IMR-90 (cell line): ENCODE measurements around the gene RTL5. TPM values are rescaled to one million over a fixed set of nuclear protein-coding genes. Genes with fewer than 3 reads are reported as not detected.

ENCODE experiments used
- ATAC-seq: fragments of 200-7000 bp; cut with Tn5 transposase; 2 replicates; pipeline ENCODE4 v1.9.1; 2020; ENCODE audit warnings: low read depth, mild to moderate bottlenecking, moderate library complexity
- BruUV-seq: library from RNA; stranded (reverse); fragments of 400-500 nt; replicated peaks from 2 replicates; lab custom pipeline; 2021; lab: Mats Ljungman, UMichigan
- CTCF ChIA-PET: fragments of 300-600 bp; formaldehyde crosslinking; extraction: SDS; loops from one replicate; lab custom pipeline; 2021; ENCODE audit warnings: antibody characterized with exemption; lab: Yijun Ruan, JAX
- POLR2A ChIA-PET: fragments of 300-600 bp; sonication (Branson Sonifier 250); formaldehyde crosslinking; loops from one replicate; lab custom pipeline; 2022; ENCODE audit warnings: antibody characterized with exemption; ENCODE audit not compliant: unreplicated experiment; lab: Charles Lee
- DNase-seq: peaks from one replicate; pipeline ENCODE4 v3.0.0; 2013
- H2AFZ ChIP-seq: replicated peaks from 2 replicates; pipeline ENCODE3; 2013; ENCODE audit warnings: low read length, mild to moderate bottlenecking; ENCODE audit not compliant: poor library complexity
- H2AK5ac ChIP-seq: 2 replicates; pipeline ENCODE4 v1.6.1; 2013; ENCODE audit warnings: low read depth, low read length, inconsistent platforms
- H2AK9ac ChIP-seq: replicated peaks from 2 replicates; pipeline ENCODE3; 2013; ENCODE audit warnings: mild to moderate bottlenecking, low read depth, low read length, moderate library complexity; ENCODE audit not compliant: poor library complexity
- H2BK120ac ChIP-seq: 2 replicates; pipeline ENCODE4 v1.6.1; 2013; ENCODE audit warnings: low read depth, low read length, inconsistent platforms
- H2BK15ac ChIP-seq: 3 replicates; pipeline ENCODE4 v1.6.1; 2013; ENCODE audit warnings: low read depth, low read length, inconsistent platforms
- H2BK20ac ChIP-seq: 2 replicates; pipeline ENCODE4 v1.6.1; 2013; ENCODE audit warnings: low read depth, mild to moderate bottlenecking, inconsistent platforms, low read length, moderate library complexity
- H2BK5ac ChIP-seq: 2 replicates; pipeline ENCODE4 v1.6.1; 2013; ENCODE audit warnings: mild to moderate bottlenecking, low read depth, low read length, inconsistent platforms; ENCODE audit not compliant: poor library complexity, severe bottlenecking
- H3K14ac ChIP-seq: replicated peaks from 2 replicates; pipeline ENCODE4 v1.6.1; 2013; ENCODE audit warnings: low read depth, low read length, inconsistent platforms
- H3K18ac ChIP-seq: 2 replicates; pipeline ENCODE4 v1.6.1; 2013; ENCODE audit warnings: low read depth, low read length, control low read depth
- H3K23ac ChIP-seq: 2 replicates; pipeline ENCODE4 v1.6.1; 2013; ENCODE audit warnings: low read depth, low read length, inconsistent platforms
- H3K27ac ChIP-seq: 2 replicates; pipeline ENCODE4 v1.5.1; 2013; ENCODE audit warnings: mild to moderate bottlenecking, control low read depth, low read length; ENCODE audit not compliant: insufficient read depth
- H3K27me3 ChIP-seq: 2 replicates; pipeline ENCODE4 v1.6.1; 2013; ENCODE audit warnings: low read length; ENCODE audit not compliant: control insufficient read depth, insufficient read depth
- H3K36me3 ChIP-seq: 2 replicates; pipeline ENCODE4 v1.6.1; 2013; ENCODE audit warnings: low read length, mixed read lengths; ENCODE audit not compliant: control insufficient read depth, insufficient read depth
- H3K4ac ChIP-seq: 2 replicates; pipeline ENCODE4 v1.6.1; 2013; ENCODE audit warnings: low read depth, low read length, inconsistent platforms
- H3K4me1 ChIP-seq: 2 replicates; pipeline ENCODE4 v1.6.1; 2013; ENCODE audit warnings: low read length, mixed read lengths; ENCODE audit not compliant: control insufficient read depth, insufficient read depth
- H3K4me2 ChIP-seq: 2 replicates; pipeline ENCODE4 v1.6.1; 2013; ENCODE audit warnings: low read depth, mild to moderate bottlenecking, control low read depth, low read length, moderate library complexity
- H3K4me3 ChIP-seq: 2 replicates; pipeline ENCODE4 v1.5.1; 2013; ENCODE audit warnings: low read depth, mild to moderate bottlenecking, control low read depth, low read length, moderate library complexity; ENCODE audit not compliant: insufficient read depth
- H3K56ac ChIP-seq: 2 replicates; pipeline ENCODE4 v1.6.1; 2013; ENCODE audit warnings: low read length, inconsistent platforms; ENCODE audit not compliant: insufficient read depth; ENCODE audit errors: extremely low read depth
- H3K79me1 ChIP-seq, 2 experiments: 2 replicates each; pipeline ENCODE4 v1.6.1; 2013; ENCODE audit warnings: low read length in 2 of 2, inconsistent platforms in 1 of 2, low read depth in 1 of 2
- H3K9ac ChIP-seq: 2 replicates; pipeline ENCODE4 v1.6.1; 2013; ENCODE audit warnings: low read depth, low read length, control low read depth
- H3K9me1 ChIP-seq: 2 replicates; pipeline ENCODE4 v1.6.1; 2013; ENCODE audit warnings: low read length, inconsistent platforms; ENCODE audit not compliant: insufficient read depth
- H3K9me3 ChIP-seq: 2 replicates; pipeline ENCODE4 v1.6.1; 2013; ENCODE audit warnings: low read length; ENCODE audit not compliant: control insufficient read depth, insufficient read depth
- H4K20me1 ChIP-seq: 2 replicates; pipeline ENCODE4 v1.6.1; 2013; ENCODE audit warnings: low read length, inconsistent platforms; ENCODE audit not compliant: insufficient read depth
- H4K5ac ChIP-seq: 2 replicates; pipeline ENCODE4 v1.6.1; 2013; ENCODE audit warnings: mild to moderate bottlenecking, low read depth, low read length, control low read depth
- H4K8ac ChIP-seq, 2 experiments: 2 replicates each; pipeline ENCODE4 v1.6.1; 2013; ENCODE audit warnings: low read depth in 2 of 2, low read length in 2 of 2, control low read depth in 1 of 2, inconsistent platforms in 1 of 2
- H4K91ac ChIP-seq: 2 replicates; pipeline ENCODE4 v1.6.1; 2013; ENCODE audit warnings: low read depth, low read length, inconsistent platforms; ENCODE audit not compliant: insufficient read depth
- BHLHE40 ChIP-seq: fragments of 150-350 bp; IDR thresholded peaks from 2 replicates; pipeline ENCODE4 v1.6.1; 2016; ENCODE audit warnings: mild to moderate bottlenecking, low read depth, low read length
- CEBPB ChIP-seq: IDR thresholded peaks from 2 replicates; pipeline ENCODE4 v1.6.1; 2012; ENCODE audit warnings: low read depth, low read length, improper control_type of control experiment
- CHD1 ChIP-seq: IDR thresholded peaks from 2 replicates; pipeline ENCODE4 v1.6.1; 2012; ENCODE audit warnings: low read depth, low read length, improper control_type of control experiment
- CTCF ChIP-seq: conservative IDR thresholded peaks from 2 replicates; pipeline ENCODE4 v1.5.1; 2012; ENCODE audit warnings: mild to moderate bottlenecking, low read depth, low read length, improper control_type of control experiment
- ELK1 ChIP-seq: fragments of 150-350 bp; IDR thresholded peaks from 2 replicates; pipeline ENCODE4 v1.6.1; 2016; ENCODE audit warnings: low read depth, mild to moderate bottlenecking, low read length, moderate library complexity, borderline replicate concordance
- FOS ChIP-seq: fragments of 150-350 bp; IDR thresholded peaks from 2 replicates; pipeline ENCODE4 v1.6.1; 2016; ENCODE audit warnings: low read depth, low read length
- MAFK ChIP-seq: IDR thresholded peaks from 2 replicates; pipeline ENCODE4 v1.6.1; 2012; ENCODE audit warnings: low read depth, low read length, improper control_type of control experiment
- MAZ ChIP-seq: IDR thresholded peaks from 2 replicates; pipeline ENCODE4 v1.6.1; 2012; ENCODE audit warnings: low read depth, mild to moderate bottlenecking, low read length, improper control_type of control experiment, moderate library complexity, borderline replicate concordance
- MXI1 ChIP-seq: IDR thresholded peaks from 2 replicates; pipeline ENCODE4 v1.6.1; 2012; ENCODE audit warnings: low read depth, mild to moderate bottlenecking, low read length, moderate library complexity, borderline replicate concordance
- NFE2L2 ChIP-seq: fragments of 150-350 bp; IDR thresholded peaks from 2 replicates; pipeline ENCODE4 v1.6.1; 2016; ENCODE audit warnings: low read depth, mild to moderate bottlenecking, low read length
- POLR2A ChIP-seq: IDR thresholded peaks from 2 replicates; pipeline ENCODE4 v1.6.1; 2012; ENCODE audit warnings: mild to moderate bottlenecking, low read depth, low read length
- RAD21 ChIP-seq: IDR thresholded peaks from 2 replicates; pipeline ENCODE4 v1.6.1; 2012; ENCODE audit warnings: low read length, improper control_type of control experiment
- RCOR1 ChIP-seq: IDR thresholded peaks from 2 replicates; pipeline ENCODE4 v1.6.1; 2012; ENCODE audit warnings: mild to moderate bottlenecking, low read length, improper control_type of control experiment; ENCODE audit not compliant: insufficient replicate concordance
- RFX5 ChIP-seq: IDR thresholded peaks from 2 replicates; pipeline ENCODE4 v1.8.0; 2012; ENCODE audit warnings: low read depth, mild to moderate bottlenecking, low read length, moderate library complexity
- SMC3 ChIP-seq: fragments of 150-350 bp; IDR thresholded peaks from 2 replicates; pipeline ENCODE4 v1.6.1; 2016; ENCODE audit warnings: low read depth, mild to moderate bottlenecking, antibody characterized with exemption, low read length, moderate library complexity
- USF2 ChIP-seq: fragments of 150-350 bp; IDR thresholded peaks from 2 replicates; pipeline ENCODE4 v1.6.1; 2017; ENCODE audit warnings: mild to moderate bottlenecking, antibody characterized with exemption, low read length, low read depth
- WGBS, 2 experiments: methylation state at CpG; one replicate each; pipeline versions ENCODE4 v1.1.5 to v1.1.7; 2013; ENCODE audit warnings: missing lambda C conversion rate in 2 of 2; ENCODE audit not compliant: insufficient read length in 1 of 2; ENCODE audit errors: extremely low coverage in 2 of 2; 5-methylcytosine and 5-hydroxymethylcytosine counted together
- dilution Hi-C: fragments of 300-500 bp; cut with HindIII; formaldehyde crosslinking; loops from one replicate; pipeline ENCODE4 v1.14.3; 2018; ENCODE audit warnings: low sequenced_read_pairs; ENCODE audit not compliant: unreplicated experiment
- in situ Hi-C: fragments of 300-500 bp; cut with MboI; formaldehyde crosslinking; loops from 3 replicates; pipeline ENCODE4 v1.14.3; 2019; ENCODE audit warnings: low sequenced_read_pairs, inconsistent platforms, mixed read lengths
- intact Hi-C: fragments of 100-400 bp; cut with micrococcal nuclease; formaldehyde crosslinking; loops from 2 replicates; pipeline ENCODE4 v1.10.0; 2022
- polyA plus RNA-seq, 3 experiments: library from polyadenylated mRNA; depleted of rRNA; stranded (reverse); fragments of >200 nt; gene quantifications; 2 replicates each; pipeline ENCODE4 v1.2.3, GENCODE V29; 2012; ENCODE audit warnings: low replicate concordance in 1 of 3
- total RNA-seq: library from RNA; depleted of rRNA; stranded (reverse); fragments of >200 nt; gene quantifications from 2 replicates; pipeline ENCODE4 v1.2.3, GENCODE V29; 2012

The RTL5 gene
- total and polyA plus RNA-seq, 2 of the 4 experiments (the other 2 are of a cell fraction): 0.90 to 2.5 TPM

GRCh38 chrX:72110876-72111708 lies 20.6 kb downstream of the RTL5 start:
- ATAC-seq: no peak
- Histone ChIP-seq H3K23ac (no peak overlapping the region), H3K9me1 (no peaks in the 10 kb centered on the region), H3K9me3 (no peaks in the 10 kb centered on the region), H3K18ac (no peak overlapping the region), H3K27me3 (peaks cover 66% of the 10 kb centered on the region), H3K56ac (no peak overlapping the region), H2AK5ac (no peak overlapping the region), H2BK20ac (no peak overlapping the region), H3K36me3 (no peaks in the 10 kb centered on the region), H2BK120ac (no peak overlapping the region), H3K4me2 (no peak overlapping the region), H4K8ac (no peak overlapping the region), H3K4ac (no peak overlapping the region), H3K14ac (no peak overlapping the region), H3K27ac (no peak overlapping the region), H2AK9ac (no peak overlapping the region), H3K4me1 (no peaks in the 10 kb centered on the region), H3K9ac (no peak overlapping the region), H3K4me3 (no peak overlapping the region), H2BK15ac (no peak overlapping the region), H4K20me1 (no peaks in the 10 kb centered on the region), H2AFZ (no peak overlapping the region), H3K79me1 (no peaks in the 10 kb centered on the region), H4K91ac (no peak overlapping the region), H4K5ac (no peak overlapping the region), H2BK5ac (no peak overlapping the region)
- no peak for TF ChIP-seq RFX5
- TF ChIP-seq MAZ: no peak
- no peak for TF ChIP-seq RAD21
- no peak for TF ChIP-seq SMC3
- TF ChIP-seq POLR2A: no peak
- TF ChIP-seq MAFK: no peak
- no peak for TF ChIP-seq MXI1
- no peak for TF ChIP-seq RCOR1
- TF ChIP-seq CHD1: no peak
- TF ChIP-seq FOS: no peak
- no peak for TF ChIP-seq BHLHE40
- TF ChIP-seq USF2: no peak
- no peak for TF ChIP-seq ELK1
- no peak for TF ChIP-seq NFE2L2
- TF ChIP-seq CEBPB: no peak
- no peak for TF ChIP-seq CTCF
- ChIA-PET CTCF (no interaction called here), POLR2A (no interaction called here)
- in situ Hi-C loops (no loop called here), intact Hi-C loops (no loop called here), dilution Hi-C loops (no loop called here)
- WGBS, 2 experiments: no CpG with 5 or more reads among the region's 11 CpGs
- DNase-seq: no peak
- no TSS peak for BruUV-seq
